OCI-LY7 (cell line): ENCODE measurements around the gene RNF215. TPM values are rescaled to one million over a fixed set of nuclear protein-coding genes. Genes with fewer than 3 reads are reported as not detected.

Experiments used
- BruUV-seq: library from RNA; stranded (reverse); fragments of 400-500 nt; replicated peaks from 2 replicates; lab custom pipeline; 2021; lab: Mats Ljungman, UMichigan
- CTCF ChIA-PET: fragments of 300-600 bp; sonication (Branson Sonifier 250); formaldehyde crosslinking; loops from one replicate; lab custom pipeline; 2022; ENCODE audit warnings: antibody characterized with exemption; ENCODE audit not compliant: unreplicated experiment; lab: Charles Lee
- POLR2A ChIA-PET: fragments of 300-600 bp; sonication (Branson Sonifier 250); formaldehyde crosslinking; loops from one replicate; lab custom pipeline; 2022; ENCODE audit warnings: antibody characterized with exemption; lab: Charles Lee
- DNase-seq: peaks from one replicate; pipeline ENCODE4 v3.0.0-alpha.2; 2015; ENCODE audit warnings: low spot score
- H2AFZ ChIP-seq: fragments of 200-600 bp; sonication (generic), shearing (Covaris generic); 2 replicates; pipeline ENCODE4 v1.6.1; 2014; ENCODE audit warnings: mild to moderate bottlenecking, antibody characterized with exemption, low read length, moderate library complexity
- H3K27ac ChIP-seq: fragments of 200-600 bp; sonication (generic); 2 replicates; pipeline ENCODE4 v1.5.1; 2014; ENCODE audit warnings: mixed run types, low read depth, mild to moderate bottlenecking, moderate library complexity, low read length, inconsistent platforms; ENCODE audit not compliant: poor library complexity, severe bottlenecking
- H3K36me3 ChIP-seq: fragments of 200-600 bp; sonication (generic); 2 replicates; pipeline ENCODE4 v1.6.1; 2014; ENCODE audit warnings: mild to moderate bottlenecking, antibody characterized with exemption, low read length, moderate library complexity, mixed read lengths; ENCODE audit not compliant: insufficient read depth
- H3K4me1 ChIP-seq: fragments of 200-600 bp; sonication (generic); 2 replicates; pipeline ENCODE4 v1.5.1; 2014; ENCODE audit warnings: mild to moderate bottlenecking, low read length; ENCODE audit not compliant: insufficient read depth, poor library complexity, severe bottlenecking
- H3K4me2 ChIP-seq: fragments of 200-600 bp; sonication (generic); 2 replicates; pipeline ENCODE4 v1.6.1; 2014; ENCODE audit warnings: mild to moderate bottlenecking, low read length
- H3K4me3 ChIP-seq: fragments of 200-600 bp; sonication (generic); 2 replicates; pipeline ENCODE4 v1.5.1; 2014; ENCODE audit warnings: mild to moderate bottlenecking, low read depth, low read length; ENCODE audit not compliant: poor library complexity, severe bottlenecking
- H3K79me2 ChIP-seq: fragments of 200-600 bp; sonication (generic); 2 replicates; pipeline ENCODE4 v1.6.1; 2016; ENCODE audit warnings: low read depth, mild to moderate bottlenecking, low read length, moderate library complexity, mixed read lengths; ENCODE audit not compliant: insufficient read depth
- H3K9me2 ChIP-seq: fragments of 200-600 bp; sonication (generic); 2 replicates; pipeline ENCODE4 v1.6.1; 2016; ENCODE audit warnings: mild to moderate bottlenecking, low read length, mixed read lengths; ENCODE audit not compliant: insufficient read depth
- H3K9me3 ChIP-seq: fragments of 200-600 bp; sonication (generic); 2 replicates; pipeline ENCODE4 v1.6.1; 2014; ENCODE audit warnings: mild to moderate bottlenecking, mixed run types, low read length, mixed read lengths
- H4K20me1 ChIP-seq: fragments of 200-600 bp; sonication (generic); 2 replicates; pipeline ENCODE4 v1.6.1; 2014; ENCODE audit warnings: mild to moderate bottlenecking, antibody characterized with exemption, low read length, moderate library complexity, mixed read lengths; ENCODE audit not compliant: insufficient read depth
- CTCF ChIP-seq: fragments of 200-600 bp; sonication (generic); conservative IDR thresholded peaks from 2 replicates; pipeline ENCODE4 v1.5.1; 2014; ENCODE audit warnings: mild to moderate bottlenecking, antibody characterized with exemption, low read length, moderate library complexity, mixed read lengths
- EZH2phosphoT487 ChIP-seq: fragments of 200-600 bp; sonication (generic); IDR thresholded peaks from 2 replicates; pipeline ENCODE4 v1.6.1; 2018; ENCODE audit warnings: low read depth, borderline replicate concordance, mild to moderate bottlenecking, mixed run types, antibody characterized with exemption, low read length, moderate library complexity, mixed read lengths
- intact Hi-C: fragments of 100-400 bp; cut with micrococcal nuclease; formaldehyde crosslinking; loops from one replicate; pipeline ENCODE4 v1.10.0; 2022; ENCODE audit not compliant: unreplicated experiment
- total RNA-seq, 2 experiments: library from RNA; depleted of rRNA in 1 of 2; stranded (reverse); fragments of >200 nt in 1 of 2; shearing (Covaris generic) in 1 of 2; gene quantifications; 2 replicates each; pipeline ENCODE4 v1.2.3, GENCODE V29; 2014 to 2022

RNF215 gene
- total RNA-seq, 2 experiments from 2014 or later: 8.0 to 13.8 TPM

- Histone ChIP-seq H3K79me2 (peaks cover 45% of the 10 kb centered on the region; the same call in 1 of the 2 replicates), H3K4me2 (peak overlapping the region; percentile 87), H3K27ac (peak overlapping the region; percentile 75), H3K4me1 (peaks cover 35% of the 10 kb centered on the region), H4K20me1 (no peaks in the 10 kb centered on the region), H2AFZ (peak overlapping the region; percentile 67), H3K9me2 (no peaks in the 10 kb centered on the region), H3K9me3 (no peaks in the 10 kb centered on the region), H3K36me3 (peaks cover 40% of the 10 kb centered on the region), H3K4me3 (peak overlapping the region; percentile 93)
- DNase-seq: peak; percentile 43
- BruUV-seq: no TSS peak
- CTCF ChIA-PET: interaction anchor here (0.6 to 2.1 kb wide), 6 partner anchors 9 to 868 kb away, joined by 3 to 6 read pairs (median 5); partner anchors contain the start of gene PIK3IP1
- intact Hi-C loops: loop anchor here (1.0 to 10.0 kb wide), 4 partner anchors 32 to 1159 kb away; partner anchors contain the start of genes AP1B1, EWSR1, RHBDD3 and UQCR10
- TF ChIP-seq EZH2phosphoT487 (no peak), CTCF (0 out of 2 replicates have a peak, but pooled peaks have one; percentile 27)
- POLR2A ChIA-PET: interaction anchor here (0.6 to 5.5 kb wide), 12 partner anchors 11 to 367 kb away, joined by 3 to 48 read pairs (median 4); partner anchors contain the start of gene SEC14L2
Observed at GRCh38 chr22:30423301-30423958, 36.2 kb upstream of the RNF215 start.

GRCh38 chr22:30422481-30423300, 35.5 kb upstream of the RNF215 start:
- peak overlapping the region; percentile 67 for H2AFZ ChIP-seq
- intact Hi-C loops: loop anchor here (1.0 to 10.0 kb wide), 4 partner anchors 31 to 1158 kb away; partner anchors contain the start of genes AP1B1, EWSR1, RHBDD3 and UQCR10

More at GRCh38 chr22:30422481-30423300, 35.5 kb upstream of the RNF215 start:
- Histone ChIP-seq H3K79me2 (peaks cover 45% of the 10 kb centered on the region; the same call in 1 of the 2 replicates), H4K20me1 (no peaks in the 10 kb centered on the region), H3K27ac (peak overlapping the region; percentile 75), H3K4me3 (peak overlapping the region; percentile 93), H3K4me1 (peaks cover 35% of the 10 kb centered on the region), H3K9me2 (no peaks in the 10 kb centered on the region), H3K4me2 (peak overlapping the region; percentile 87), H3K36me3 (peaks cover 40% of the 10 kb centered on the region), H3K9me3 (no peaks in the 10 kb centered on the region)
- ChIA-PET POLR2A (interaction anchor here (0.6 to 5.5 kb wide), 5 partner anchors 10 to 368 kb away, joined by 3 to 48 read pairs (median 4); no protein-coding TSS in a partner anchor), CTCF (no interaction called here)
- no TSS peak for BruUV-seq
- TF ChIP-seq EZH2phosphoT487: no peak
- no peak for TF ChIP-seq CTCF
- DNase-seq: no peak
